GM12878 (cell line): ENCODE results near the gene SP1. TPM values are rescaled to one million over a fixed set of nuclear protein-coding genes. Genes with fewer than 3 reads are reported as not detected.

Experiments used
- ATAC-seq: fragments of 200-7000 bp; cut with Tn5 transposase; 3 replicates; pipeline ENCODE4 v1.9.1; 2020; ENCODE audit warnings: mild to moderate bottlenecking, moderate library complexity
- BruUV-seq: library from RNA; stranded (reverse); fragments of 400-500 nt; replicated peaks from 2 replicates; lab custom pipeline; 2021; lab: Mats Ljungman, UMichigan
- CTCF ChIA-PET: fragments of 300-600 bp; sonication (Branson Sonifier 250); formaldehyde crosslinking; extraction: SDS; loops from one replicate; lab custom pipeline; 2021; ENCODE audit warnings: inconsistent platforms; lab: Yijun Ruan, JAX
- POLR2A ChIA-PET: fragments of 350-600 bp; formaldehyde crosslinking; extraction: SDS; loops from one replicate; lab custom pipeline; 2021; ENCODE audit warnings: inconsistent platforms; lab: Charles Lee
- RAD21 ChIA-PET: fragments of 300-600 bp; sonication (Branson Sonifier 250); formaldehyde crosslinking; loops from one replicate; lab custom pipeline; 2023; ENCODE audit warnings: antibody characterized with exemption; ENCODE audit not compliant: unreplicated experiment; lab: Charles Lee
- SMC1A ChIA-PET: fragments of 300-600 bp; sonication (Branson Sonifier 250); formaldehyde crosslinking; loops from one replicate; lab custom pipeline; 2023; ENCODE audit not compliant: unreplicated experiment, uncharacterized antibody; lab: Charles Lee
- DNase-seq: peaks from one replicate; pipeline ENCODE4 v3.0.0-alpha.2; 2011; ENCODE audit warnings: low read depth, low spot score
- FAIRE-seq: peaks from 3 replicates; lab custom pipeline; 2011; peaks lifted over from hg19 to GRCh38; lab: Jason Lieb, UNC
- H2AFZ ChIP-seq: 2 replicates; pipeline ENCODE4 v1.6.0; 2011; ENCODE audit warnings: low read depth, low read length, control low read depth; ENCODE audit not compliant: control insufficient read depth
- H3K27ac ChIP-seq: 2 replicates; pipeline ENCODE4 v1.5.1; 2011; ENCODE audit warnings: control low read depth; ENCODE audit not compliant: control insufficient read depth, insufficient read depth
- H3K27me3 ChIP-seq, 2 experiments: replicated peaks in 1 of 2; 2 replicates each; pipeline versions ENCODE4 v1.6.0 to v1.6.1; 2011; ENCODE audit warnings: low read length in 1 of 2; ENCODE audit not compliant: control insufficient read depth in 2 of 2, insufficient read depth in 2 of 2
- H3K36me3 ChIP-seq, 2 experiments: 2 replicates each; pipeline ENCODE4 v1.5.1; 2011; ENCODE audit warnings: low read length in 1 of 2; ENCODE audit not compliant: control insufficient read depth in 2 of 2, insufficient read depth in 2 of 2
- H3K4me1 ChIP-seq: 2 replicates; pipeline ENCODE4 v1.6.1; 2011; ENCODE audit warnings: mild to moderate bottlenecking, low read length, moderate library complexity, mixed read lengths; ENCODE audit not compliant: control insufficient read depth, insufficient read depth
- H3K4me2 ChIP-seq: 2 replicates; pipeline ENCODE4 v1.6.0; 2011; ENCODE audit warnings: control low read depth; ENCODE audit not compliant: control insufficient read depth, insufficient read depth
- H3K4me3 ChIP-seq: fragments of 200-600 bp; sonication (generic); 2 replicates; pipeline ENCODE4 v1.5.1; 2016
- H3K79me2 ChIP-seq: 2 replicates; pipeline ENCODE4 v1.6.0; 2011; ENCODE audit warnings: low read length; ENCODE audit not compliant: control insufficient read depth, insufficient read depth
- H3K9ac ChIP-seq: 2 replicates; pipeline ENCODE4 v1.8.0; 2011; ENCODE audit warnings: low read length, control low read depth, mixed read lengths; ENCODE audit not compliant: control insufficient read depth, insufficient read depth
- H3K9me3 ChIP-seq: replicated peaks from 3 replicates; pipeline ENCODE4 v1.5.1; 2011; ENCODE audit warnings: mild to moderate bottlenecking, low read length; ENCODE audit not compliant: control insufficient read depth, insufficient read depth
- H4K20me1 ChIP-seq: 2 replicates; pipeline ENCODE4 v1.6.0; 2011; ENCODE audit not compliant: control insufficient read depth, insufficient read depth
- ATF3 ChIP-seq: IDR thresholded peaks from 2 replicates; pipeline ENCODE4 v1.6.1; 2011; ENCODE audit warnings: low read depth, mild to moderate bottlenecking, low read length, moderate library complexity, borderline replicate concordance; ENCODE audit errors: extremely low read depth
- BMI1 ChIP-seq: fragments of 450-650 bp; IDR thresholded peaks from 2 replicates; pipeline ENCODE4 v1.6.1; 2016; ENCODE audit warnings: mild to moderate bottlenecking, moderate library complexity, borderline replicate concordance
- CHD4 ChIP-seq: fragments of 200-600 bp; sonication (generic); IDR thresholded peaks from 2 replicates; pipeline ENCODE4 v1.6.1; 2016; ENCODE audit warnings: mild to moderate bottlenecking
- GABPA ChIP-seq: IDR thresholded peaks from 2 replicates; pipeline ENCODE4 v1.6.1; 2014; ENCODE audit warnings: antibody characterized with exemption, low read depth, mild to moderate bottlenecking, inconsistent platforms
- HDAC2 ChIP-seq: fragments of 200-600 bp; sonication (generic); IDR thresholded peaks from 2 replicates; pipeline ENCODE4 v1.6.1; 2017
- NBN ChIP-seq: fragments of 450-650 bp; IDR thresholded peaks from 2 replicates; pipeline ENCODE4 v1.6.1; 2016
- NRF1 ChIP-seq: conservative IDR thresholded peaks from 2 replicates; pipeline ENCODE4 v1.6.1; 2011; ENCODE audit warnings: mild to moderate bottlenecking, low read depth, low read length, improper control_type of control experiment
- SUZ12 ChIP-seq: fragments of 200-600 bp; sonication (generic); IDR thresholded peaks from one replicate; pipeline ENCODE4 v1.6.1; 2018; ENCODE audit warnings: antibody characterized with exemption, mild to moderate bottlenecking; ENCODE audit not compliant: unreplicated experiment
- WGBS: methylation state at CpG from one replicate; pipeline ENCODE4 v1.1.6; 2016; ENCODE audit warnings: low lambda C conversion rate; ENCODE audit not compliant: insufficient replicate concordance, insufficient coverage; ENCODE audit errors: missing lambda C conversion rate; 5-methylcytosine and 5-hydroxymethylcytosine counted together
- in situ Hi-C: fragments of 300-500 bp; cut with MboI; formaldehyde crosslinking; loops from 9 replicates; pipeline ENCODE4 v1.14.3; 2018; ENCODE audit warnings: mixed read lengths
- intact Hi-C: fragments of 100-400 bp; cut with micrococcal nuclease; formaldehyde crosslinking; loops from one replicate; pipeline ENCODE4 v1.14.2; 2022; ENCODE audit not compliant: unreplicated experiment
- polyA plus RNA-seq, 11 experiments: library from polyadenylated mRNA; depleted of rRNA in 4 of 11; unstranded in 6 of 11; stranded (reverse) in 5 of 11; fragments of >200 nt; fragmentation: Nextera tagmentation in 4 of 11; fragmentation: Illumina TruSeq in 1 of 11; extraction: Ambion mirVana in 4 of 11; extraction: Trizol in 1 of 11; gene quantifications; 1 replicate in 1 of 11; 2 replicates in 10 of 11; pipeline versions ENCODE4 v1.2.1 to v1.2.3, GENCODE V29; 2011 to 2016; ENCODE audit warnings: inconsistent platforms in 2 of 11, missing spikeins in 2 of 11, low read depth in 1 of 11
- total RNA-seq, 4 experiments: library from RNA; depleted of rRNA in 3 of 4; stranded (reverse); fragments of >200 nt in 3 of 4; fragmentation: Illumina TruSeq in 1 of 4; extraction: Trizol in 1 of 4; gene quantifications; 2 replicates each; pipeline versions ENCODE4 v1.2.1 to v1.2.3, GENCODE V29; 2013 to 2021
- TF ChIP-seq, protein P1 (sequence below): IDR thresholded peaks from 2 replicates; pipeline ENCODE4 v1.6.1; 2012; ENCODE audit warnings: improper control_type of control experiment, low read depth, low read length; ENCODE audit not compliant: insufficient replicate concordance
- TF ChIP-seq, protein P2 (sequence below): IDR thresholded peaks from 2 replicates; pipeline ENCODE4 v1.6.1; 2012; ENCODE audit warnings: low read depth, low read length, improper control_type of control experiment

SP1 gene
- total and polyA plus RNA-seq, 10 of the 15 experiments (the other 5 are each of a cell fraction or from before 2014, with no cell fraction given) = 3.3 to 52.0 (median 25.2) TPM

- no peaks in the 10 kb centered on the region for H3K36me3 ChIP-seq
- H4K20me1 ChIP-seq = no peaks in the 10 kb centered on the region
- no peaks in the 10 kb centered on the region for H3K79me2 ChIP-seq
- ChIA-PET SMC1A (interaction anchor here (1.0 to 1.3 kb wide), 3 partner anchors 12 to 89 kb away, joined by 3 to 6 read pairs (median 4); no protein-coding TSS in a partner anchor), RAD21 (interaction anchor here (3.8 kb wide), 1 partner anchor 12 kb away, joined by 14 read pairs; no protein-coding TSS in a partner anchor), CTCF (interaction anchor here (1.0 to 15.1 kb wide), 6 partner anchors 8 to 176 kb away, joined by 3 to 240 read pairs (median 16); partner anchors contain the start of gene AAAS), POLR2A (interaction anchor here (1.1 kb wide), 1 partner anchor 11 kb away, joined by 3 read pairs; no protein-coding TSS in a partner anchor)
- no peak for TF ChIP-seq GABPA
- no peak overlapping the region for H3K27ac ChIP-seq
- no peak overlapping the region for H3K4me2 ChIP-seq
- no peak overlapping the region for H3K9ac ChIP-seq
- H3K27me3 ChIP-seq = peaks cover 3 to 4% of the 10 kb centered on the region in 2 experiments; a peak in 3 of 4 replicates
- ATAC-seq (no peak), FAIRE-seq (no peak), DNase-seq (no peak)
- no peak overlapping the region for H2AFZ ChIP-seq
- in situ Hi-C loops (no loop called here), intact Hi-C loops (no loop called here)
- no peaks in the 10 kb centered on the region for H3K4me1 ChIP-seq
- H3K9me3 ChIP-seq = no peaks in the 10 kb centered on the region
- BruUV-seq = no TSS peak
- H3K4me3 ChIP-seq = no peak overlapping the region
- 89% methylated on average over 7 of the region's 15 CpGs for WGBS
These were observed 47.2 kb upstream of the SP1 start for GRCh38 chr12:53332744-53333143.

DNA sequence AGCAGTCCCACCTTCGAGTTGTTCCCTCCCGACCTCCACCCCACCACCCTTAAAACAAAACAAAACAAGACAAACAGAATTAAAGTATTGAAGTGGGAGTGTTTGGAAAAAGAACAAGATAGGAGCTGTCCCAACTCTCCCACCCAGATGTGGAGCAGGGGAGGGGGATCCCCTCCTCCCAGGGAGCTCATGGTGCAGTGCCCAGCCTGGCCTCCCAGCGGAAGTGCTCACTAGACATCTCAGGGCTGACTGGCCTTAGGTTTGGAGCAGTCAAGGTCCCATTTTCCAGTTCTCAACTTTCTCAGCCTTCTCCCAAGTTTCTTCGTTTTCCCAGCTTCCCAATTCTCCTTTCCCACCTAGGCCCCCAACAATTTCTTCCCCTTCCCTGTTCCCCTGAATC, 46.7 kb upstream of the SP1 start:
- no TSS peak for BruUV-seq
- no peak for FAIRE-seq
- H3K27me3 ChIP-seq = peaks cover 3 to 4% of the 10 kb centered on the region in 2 experiments
- no peaks in the 10 kb centered on the region for H4K20me1 ChIP-seq
- no peak overlapping the region for H3K9ac ChIP-seq
- H3K27ac ChIP-seq = no peak overlapping the region
- H3K79me2 ChIP-seq = no peaks in the 10 kb centered on the region
- ChIA-PET SMC1A (interaction anchor here (0.9 to 1.1 kb wide), 3 partner anchors 11 to 121 kb away, joined by 3 to 4 read pairs (median 3); no protein-coding TSS in a partner anchor), CTCF (interaction anchor here (1.0 to 4.9 kb wide), 5 partner anchors 8 to 88 kb away, joined by 4 to 30 read pairs (median 9); partner anchors contain the start of gene AAAS), POLR2A (interaction anchor here (1.1 to 1.2 kb wide), 2 partner anchors 10 to 133 kb away, joined by 3 read pairs; no protein-coding TSS in a partner anchor), RAD21 (interaction anchor here (0.9 kb wide), 1 partner anchor 176 kb away, joined by 3 read pairs; no protein-coding TSS in a partner anchor)
- whole genome bisulfite sequencing = 66% methylated on average over 4 of the region's 4 CpGs
- peaks cover 5% of the 10 kb centered on the region; the same call in 1 of the 2 replicates for H3K4me1 ChIP-seq
- H3K9me3 ChIP-seq = no peaks in the 10 kb centered on the region
- in situ Hi-C loops (no loop called here), intact Hi-C loops (no loop called here)
- H3K4me2 ChIP-seq = no peak overlapping the region
- H3K4me3 ChIP-seq = no peak overlapping the region
- H2AFZ ChIP-seq = no peak overlapping the region
- no peaks in the 10 kb centered on the region for H3K36me3 ChIP-seq
- no peak for DNase-seq
- ATAC-seq = no peak
- TF ChIP-seq, protein P1, sequence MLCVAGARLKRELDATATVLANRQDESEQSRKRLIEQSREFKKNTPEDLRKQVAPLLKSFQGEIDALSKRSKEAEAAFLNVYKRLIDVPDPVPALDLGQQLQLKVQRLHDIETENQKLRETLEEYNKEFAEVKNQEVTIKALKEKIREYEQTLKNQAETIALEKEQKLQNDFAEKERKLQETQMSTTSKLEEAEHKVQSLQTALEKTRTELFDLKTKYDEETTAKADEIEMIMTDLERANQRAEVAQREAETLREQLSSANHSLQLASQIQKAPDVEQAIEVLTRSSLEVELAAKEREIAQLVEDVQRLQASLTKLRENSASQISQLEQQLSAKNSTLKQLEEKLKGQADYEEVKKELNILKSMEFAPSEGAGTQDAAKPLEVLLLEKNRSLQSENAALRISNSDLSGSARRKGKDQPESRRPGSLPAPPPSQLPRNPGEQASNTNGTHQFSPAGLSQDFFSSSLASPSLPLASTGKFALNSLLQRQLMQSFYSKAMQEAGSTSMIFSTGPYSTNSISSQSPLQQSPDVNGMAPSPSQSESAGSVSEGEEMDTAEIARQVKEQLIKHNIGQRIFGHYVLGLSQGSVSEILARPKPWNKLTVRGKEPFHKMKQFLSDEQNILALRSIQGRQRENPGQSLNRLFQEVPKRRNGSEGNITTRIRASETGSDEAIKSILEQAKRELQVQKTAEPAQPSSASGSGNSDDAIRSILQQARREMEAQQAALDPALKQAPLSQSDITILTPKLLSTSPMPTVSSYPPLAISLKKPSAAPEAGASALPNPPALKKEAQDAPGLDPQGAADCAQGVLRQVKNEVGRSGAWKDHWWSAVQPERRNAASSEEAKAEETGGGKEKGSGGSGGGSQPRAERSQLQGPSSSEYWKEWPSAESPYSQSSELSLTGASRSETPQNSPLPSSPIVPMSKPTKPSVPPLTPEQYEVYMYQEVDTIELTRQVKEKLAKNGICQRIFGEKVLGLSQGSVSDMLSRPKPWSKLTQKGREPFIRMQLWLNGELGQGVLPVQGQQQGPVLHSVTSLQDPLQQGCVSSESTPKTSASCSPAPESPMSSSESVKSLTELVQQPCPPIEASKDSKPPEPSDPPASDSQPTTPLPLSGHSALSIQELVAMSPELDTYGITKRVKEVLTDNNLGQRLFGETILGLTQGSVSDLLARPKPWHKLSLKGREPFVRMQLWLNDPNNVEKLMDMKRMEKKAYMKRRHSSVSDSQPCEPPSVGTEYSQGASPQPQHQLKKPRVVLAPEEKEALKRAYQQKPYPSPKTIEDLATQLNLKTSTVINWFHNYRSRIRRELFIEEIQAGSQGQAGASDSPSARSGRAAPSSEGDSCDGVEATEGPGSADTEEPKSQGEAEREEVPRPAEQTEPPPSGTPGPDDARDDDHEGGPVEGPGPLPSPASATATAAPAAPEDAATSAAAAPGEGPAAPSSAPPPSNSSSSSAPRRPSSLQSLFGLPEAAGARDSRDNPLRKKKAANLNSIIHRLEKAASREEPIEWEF = no peak
- no peak for TF ChIP-seq NBN
- TF ChIP-seq CHD4 = no peak
- TF ChIP-seq, protein P2, sequence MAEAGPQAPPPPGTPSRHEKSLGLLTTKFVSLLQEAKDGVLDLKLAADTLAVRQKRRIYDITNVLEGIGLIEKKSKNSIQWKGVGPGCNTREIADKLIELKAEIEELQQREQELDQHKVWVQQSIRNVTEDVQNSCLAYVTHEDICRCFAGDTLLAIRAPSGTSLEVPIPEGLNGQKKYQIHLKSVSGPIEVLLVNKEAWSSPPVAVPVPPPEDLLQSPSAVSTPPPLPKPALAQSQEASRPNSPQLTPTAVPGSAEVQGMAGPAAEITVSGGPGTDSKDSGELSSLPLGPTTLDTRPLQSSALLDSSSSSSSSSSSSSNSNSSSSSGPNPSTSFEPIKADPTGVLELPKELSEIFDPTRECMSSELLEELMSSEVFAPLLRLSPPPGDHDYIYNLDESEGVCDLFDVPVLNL = no peak
- TF ChIP-seq SUZ12 = no peak
- TF ChIP-seq BMI1 = no peak
- no peak for TF ChIP-seq HDAC2
- TF ChIP-seq NRF1 = no peak
- no peak for TF ChIP-seq ATF3
